ENCODE results near the gene PHKA2.
"Not testable (repeated sequence)": the region's sequence is repeated elsewhere in the genome, so short reads cannot be mapped to it uniquely, and the experiment has no call there.

The PHKA2 gene

GRCh38 chrX:18983666-18984380 lies at the start of gene PHKA2:
PHKA2 (minus strand) TSS chrX:18984114; CDS start chrX:18983932, 182 bp downstream.
- peak; percentile 68 for DNase-seq

- DNase-seq: no peak
These were observed 46.9 kb upstream of the PHKA2 start for GRCh38 chrX:19030805-19031204.

DNA sequence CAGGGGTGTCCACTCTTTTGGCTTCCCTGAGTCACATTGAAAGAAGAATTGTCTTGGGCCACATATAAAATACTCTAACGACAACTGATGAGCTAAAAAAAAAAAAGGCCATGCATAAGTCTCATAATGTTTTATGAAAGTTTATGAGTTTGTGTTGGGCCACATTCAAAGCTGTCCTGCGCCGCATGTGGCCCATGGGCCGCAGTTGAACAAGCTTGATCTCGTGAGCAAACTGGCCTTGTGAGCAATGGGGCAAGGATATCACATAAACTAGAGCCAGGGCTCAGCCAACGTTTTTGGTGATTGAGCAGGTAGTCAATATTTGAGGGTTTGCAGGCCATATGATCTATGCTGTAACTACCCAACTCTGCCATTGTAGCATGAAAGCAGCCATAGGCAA lies 44.6 kb upstream of the PHKA2 start:
- no peak for DNase-seq

DNA sequence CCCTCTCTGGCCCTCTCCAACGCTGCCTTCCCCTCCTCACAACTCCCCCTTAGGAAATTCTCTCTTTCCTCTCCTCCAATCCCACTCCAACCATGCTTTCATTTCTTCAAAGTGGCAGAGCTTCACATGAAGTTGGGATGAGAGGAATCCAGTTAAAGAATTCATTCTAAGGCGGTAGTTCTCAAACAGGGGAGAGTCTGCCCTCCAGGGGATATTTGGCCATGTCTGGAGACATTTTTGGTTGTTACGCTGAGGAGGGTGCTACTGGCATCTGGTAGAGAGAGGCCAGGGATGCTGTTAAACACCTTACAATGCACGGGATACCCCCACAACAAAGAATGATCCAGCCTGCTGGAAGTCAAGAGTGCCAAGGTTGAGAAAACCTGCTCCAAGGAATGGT lies 40.5 kb upstream of the PHKA2 start:
- DNase-seq: no peak

- no peak for DNase-seq
These were observed 36.1 kb upstream of the PHKA2 start for GRCh38 chrX:19019996-19020395.

- peak; percentile 32 for DNase-seq
These were observed 33.4 kb upstream of the PHKA2 start for GRCh38 chrX:19017271-19017670.

DNA sequence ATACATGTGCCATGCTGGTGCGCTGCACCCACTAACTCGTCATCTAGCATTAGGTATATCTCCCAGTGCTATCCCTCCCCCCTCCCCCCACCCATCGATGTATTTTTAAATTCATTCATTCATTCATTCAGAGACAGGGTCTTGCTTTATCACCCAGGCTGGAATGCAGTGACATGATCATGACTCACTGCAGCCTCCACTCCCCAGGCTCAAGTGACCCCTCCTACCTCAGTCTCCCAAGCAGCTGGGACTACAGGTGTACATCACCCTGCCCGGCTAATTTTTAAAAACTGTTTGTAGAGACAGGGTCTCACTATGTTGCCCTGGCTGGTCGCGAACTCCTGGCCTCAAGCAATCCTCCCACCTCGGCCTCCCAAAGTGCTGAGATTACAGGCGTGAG lies 32.7 kb upstream of the PHKA2 start:
- not testable (repeated sequence) for DNase-seq

DNA sequence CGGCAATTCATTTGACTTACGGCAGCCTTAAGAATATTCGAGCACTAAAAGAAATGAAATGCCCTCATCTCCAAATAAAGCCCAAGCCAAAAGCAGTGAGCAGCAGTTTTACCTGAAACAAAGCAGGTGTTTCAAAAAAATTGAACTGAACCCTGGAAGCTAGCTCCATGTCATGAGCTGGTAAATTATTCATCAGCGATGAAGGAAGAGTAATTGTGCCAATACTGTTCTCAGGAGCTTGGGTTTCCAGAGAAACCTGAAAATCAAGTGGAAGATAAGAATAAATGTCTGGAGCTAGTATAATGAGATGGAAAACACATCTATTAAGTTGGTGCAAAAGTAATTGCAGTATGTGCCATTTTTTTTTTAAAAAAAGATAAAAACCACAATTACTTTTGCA lies 24.0 kb upstream of the PHKA2 start:
- no peak for DNase-seq

DNA sequence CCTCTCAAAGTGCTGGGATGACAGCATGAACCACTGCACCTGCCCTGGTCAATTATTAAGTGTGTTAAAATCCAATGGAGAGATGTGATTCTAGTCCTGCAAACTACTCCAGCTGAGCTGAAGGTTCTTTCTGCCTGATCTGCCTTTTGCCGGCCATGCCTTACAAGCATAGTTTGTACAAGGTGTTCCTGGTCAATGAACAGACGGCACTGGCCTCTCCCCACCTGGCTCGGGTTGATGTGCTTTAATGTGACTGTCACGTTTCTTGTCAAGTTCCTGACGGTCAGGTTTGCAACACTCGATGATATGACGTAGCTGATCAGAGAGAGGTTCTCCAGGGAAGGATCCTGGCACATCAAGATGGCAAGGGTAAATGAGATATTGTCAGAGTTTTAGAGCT lies 23.1 kb upstream of the PHKA2 start:
- DNase-seq: no peak

- no peak for DNase-seq
These were observed 22.0 kb upstream of the PHKA2 start for GRCh38 chrX:19005909-19006308.

GRCh38 chrX:19003756-19004155 lies 19.8 kb upstream of the PHKA2 start:
- no peak for DNase-seq

- DNase-seq: no peak
These were observed 14.7 kb upstream of the PHKA2 start for GRCh38 chrX:18998653-18999052.

GRCh38 chrX:18997916-18998315 lies 14.0 kb upstream of the PHKA2 start:
- DNase-seq: no peak

GRCh38 chrX:18996536-18996935 lies 12.6 kb upstream of the PHKA2 start:
- no peak for DNase-seq

DNA sequence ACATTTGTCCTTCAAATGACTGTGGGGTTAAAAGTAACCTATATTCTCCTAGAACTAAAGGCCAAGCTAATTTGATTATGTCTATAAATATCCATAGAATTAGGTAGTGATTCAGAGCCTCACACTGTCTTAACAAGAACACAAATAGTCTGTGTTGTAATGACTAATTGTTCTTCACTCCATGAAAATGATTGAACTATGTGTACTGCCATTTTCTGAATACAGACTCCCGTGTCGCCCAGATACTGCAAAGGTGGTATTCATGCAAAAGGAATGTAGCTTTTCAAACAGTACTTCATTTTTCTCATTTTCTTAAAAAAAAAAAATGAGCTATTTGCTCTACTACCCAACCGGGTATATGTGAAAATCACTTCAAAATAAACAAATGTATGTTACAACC lies 11.3 kb upstream of the PHKA2 start:
- no peak for DNase-seq

- DNase-seq: no peak
These were observed 10.8 kb upstream of the PHKA2 start for GRCh38 chrX:18994713-18995112.

GRCh38 chrX:18992829-18993228 lies 8.9 kb upstream of the PHKA2 start:
- no peak for DNase-seq

- peak; percentile 39 for DNase-seq
These were observed 1.2 kb upstream of the PHKA2 start for GRCh38 chrX:18985186-18985435.

DNA sequence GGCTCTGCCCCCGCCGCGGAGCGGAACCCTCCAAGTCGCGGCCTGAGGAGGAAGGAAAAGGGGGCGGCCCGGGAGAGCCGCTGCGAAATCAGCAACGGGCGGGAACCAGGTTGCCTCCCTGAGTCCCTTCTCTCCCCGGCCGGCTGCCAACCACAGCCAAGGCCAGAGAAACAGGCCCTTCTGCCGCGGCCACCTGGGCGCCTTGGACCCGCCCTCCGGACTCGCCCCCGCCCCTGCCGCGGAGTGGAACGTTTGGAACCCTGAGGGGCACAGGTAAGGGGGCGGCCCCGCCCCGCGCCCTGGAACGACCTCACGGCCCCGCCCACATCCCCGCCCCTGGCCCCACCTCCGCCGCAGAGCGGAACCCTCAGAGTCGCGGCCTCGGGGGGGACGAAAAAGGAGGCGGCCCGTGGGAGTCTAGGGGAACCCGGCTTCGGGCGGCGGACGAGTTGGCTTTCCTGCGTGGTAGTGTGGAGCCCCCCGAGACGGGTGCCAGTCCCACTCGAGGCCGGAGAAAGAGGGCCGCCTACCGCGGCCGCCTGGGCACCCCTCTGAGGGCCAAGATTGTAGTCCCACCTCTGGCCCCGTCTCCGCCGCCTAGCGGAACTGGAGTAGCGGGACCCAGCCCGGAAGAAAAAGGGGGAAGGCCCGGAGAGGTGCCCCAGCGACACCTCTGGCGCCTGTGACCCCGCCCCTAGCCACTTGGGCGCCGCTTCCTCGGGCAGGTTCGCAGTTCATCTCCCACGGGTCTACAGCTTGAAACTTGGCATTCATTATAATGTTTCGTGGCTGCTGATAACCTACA lies 669 bp upstream of the PHKA2 start:
- peak; percentile 85 for DNase-seq

- DNase-seq: no peak
These were observed 2.6 kb downstream of the PHKA2 start for GRCh38 chrX:18981124-18981807.

GRCh38 chrX:18980262-18980661 lies 3.7 kb downstream of the PHKA2 start:
- DNase-seq: not testable (repeated sequence)

GRCh38 chrX:18974993-18975392 lies 8.9 kb downstream of the PHKA2 start:
- no peak for DNase-seq

DNA sequence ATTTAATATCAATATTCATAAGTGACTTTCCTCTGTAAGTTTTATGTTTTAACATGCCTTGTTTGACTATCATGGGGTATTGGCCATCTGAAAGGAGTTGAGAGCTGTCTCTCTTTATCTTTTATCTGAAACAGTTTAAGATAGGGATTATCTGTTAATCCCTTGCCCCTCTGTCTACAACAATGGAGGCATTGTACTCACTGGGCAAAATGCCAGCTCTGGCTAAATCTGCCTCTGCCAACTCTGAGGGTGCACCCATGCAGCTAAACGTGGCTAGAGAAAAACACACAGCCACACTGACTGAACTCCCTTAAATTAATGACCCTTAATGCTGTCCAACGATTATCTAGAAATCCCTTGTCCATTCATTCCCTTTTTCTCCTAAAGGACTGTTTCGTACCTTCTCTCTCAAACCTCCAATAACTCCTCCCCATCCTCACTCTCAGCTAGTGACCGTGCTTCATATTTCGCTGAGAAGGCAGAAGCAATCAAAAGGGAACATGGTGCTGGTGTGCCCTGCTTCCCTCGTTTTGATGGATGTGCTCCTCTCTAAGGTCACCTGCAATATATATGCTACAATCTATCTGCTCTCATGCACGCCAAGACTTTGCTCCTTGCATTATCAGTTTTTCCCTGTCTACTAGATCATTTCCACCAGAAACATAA lies 10.3 kb downstream of the PHKA2 start:
- DNase-seq: peak; percentile 74

- no peak for DNase-seq
These were observed 12.4 kb downstream of the PHKA2 start for GRCh38 chrX:18971506-18971905.
